GM12873 (cell line): ENCODE measurements around the gene LMO4.
A peak's percentile ranks its signal among the peaks of the same experiment; 100 is the strongest.

ENCODE experiments used
- TF ChIP-seq, protein P1 (sequence below): IDR thresholded peaks from 2 replicates; pipeline ENCODE4 v1.5.1; 2012; ENCODE audit warnings: low read depth, mild to moderate bottlenecking, moderate library complexity, low read length, control low read depth; ENCODE audit not compliant: insufficient read depth; ENCODE audit errors: missing control alignments

The LMO4 gene

DNA sequence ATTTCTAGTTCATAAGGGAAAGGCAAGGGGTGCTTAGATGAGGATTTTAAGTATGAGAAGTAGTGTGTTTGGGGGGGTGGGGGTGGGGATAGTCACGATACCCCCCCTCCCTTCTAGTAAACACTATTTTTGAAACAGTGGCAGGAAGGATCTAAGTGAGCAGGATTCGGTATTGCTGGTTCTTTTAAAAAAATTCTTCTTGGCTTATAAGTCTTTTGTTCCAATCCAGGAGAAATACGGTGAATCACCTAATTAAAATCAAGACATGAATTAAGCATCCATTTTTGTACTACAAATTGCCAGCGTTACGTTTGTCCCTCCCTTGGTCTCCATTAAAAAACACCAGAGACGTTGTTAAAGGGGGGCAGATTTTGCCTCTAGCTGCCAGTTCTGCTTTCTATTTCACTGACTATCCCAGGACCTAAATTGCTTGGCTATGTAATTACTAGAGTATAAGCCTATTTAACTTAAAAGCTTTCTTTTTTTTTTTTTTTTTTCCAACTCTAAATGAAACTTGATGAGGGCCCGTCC, 911 bp downstream of the LMO4 start:
- TF ChIP-seq, protein P1, sequence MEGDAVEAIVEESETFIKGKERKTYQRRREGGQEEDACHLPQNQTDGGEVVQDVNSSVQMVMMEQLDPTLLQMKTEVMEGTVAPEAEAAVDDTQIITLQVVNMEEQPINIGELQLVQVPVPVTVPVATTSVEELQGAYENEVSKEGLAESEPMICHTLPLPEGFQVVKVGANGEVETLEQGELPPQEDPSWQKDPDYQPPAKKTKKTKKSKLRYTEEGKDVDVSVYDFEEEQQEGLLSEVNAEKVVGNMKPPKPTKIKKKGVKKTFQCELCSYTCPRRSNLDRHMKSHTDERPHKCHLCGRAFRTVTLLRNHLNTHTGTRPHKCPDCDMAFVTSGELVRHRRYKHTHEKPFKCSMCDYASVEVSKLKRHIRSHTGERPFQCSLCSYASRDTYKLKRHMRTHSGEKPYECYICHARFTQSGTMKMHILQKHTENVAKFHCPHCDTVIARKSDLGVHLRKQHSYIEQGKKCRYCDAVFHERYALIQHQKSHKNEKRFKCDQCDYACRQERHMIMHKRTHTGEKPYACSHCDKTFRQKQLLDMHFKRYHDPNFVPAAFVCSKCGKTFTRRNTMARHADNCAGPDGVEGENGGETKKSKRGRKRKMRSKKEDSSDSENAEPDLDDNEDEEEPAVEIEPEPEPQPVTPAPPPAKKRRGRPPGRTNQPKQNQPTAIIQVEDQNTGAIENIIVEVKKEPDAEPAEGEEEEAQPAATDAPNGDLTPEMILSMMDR = no peak

DNA sequence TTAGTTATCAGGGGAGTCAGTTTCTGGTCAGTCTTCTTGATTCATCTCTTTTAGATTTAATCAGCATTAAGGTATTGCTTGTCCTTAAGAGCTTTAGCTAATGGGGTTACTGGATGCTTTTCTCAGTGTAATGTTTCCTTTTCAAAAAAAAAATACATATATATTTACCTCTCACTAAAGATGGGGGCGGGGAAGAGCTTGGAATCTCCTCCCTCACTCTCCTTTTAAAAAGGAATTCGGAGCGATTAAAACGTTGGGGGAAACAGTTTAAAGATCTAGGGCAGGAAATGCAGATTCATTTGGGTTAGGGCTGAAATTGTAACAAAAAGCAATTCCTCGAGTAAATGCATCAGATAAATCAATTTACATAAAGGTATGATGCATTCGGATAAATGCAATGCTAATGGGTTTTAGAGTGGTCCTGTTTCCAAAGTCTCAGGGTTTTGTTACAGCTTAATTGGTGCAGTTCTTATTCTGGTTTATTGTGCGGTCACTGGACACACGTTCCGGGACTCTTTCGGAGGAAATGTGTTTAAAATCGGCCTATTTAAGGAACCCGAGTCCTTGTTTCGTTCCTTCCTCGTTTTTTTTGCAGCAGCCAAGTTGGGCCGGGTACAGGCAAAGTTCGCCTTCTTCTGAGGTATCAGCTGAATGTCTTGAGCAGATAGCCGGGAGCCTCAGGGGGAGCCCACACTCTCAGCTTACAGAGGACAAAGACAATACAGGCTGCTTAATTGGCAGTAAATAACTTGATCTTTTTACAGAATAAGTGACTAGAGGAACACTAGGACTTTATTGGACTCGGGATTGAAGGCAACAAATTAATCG, 1.6 kb downstream of the LMO4 start:
- TF ChIP-seq, protein P1 = no peak

DNA sequence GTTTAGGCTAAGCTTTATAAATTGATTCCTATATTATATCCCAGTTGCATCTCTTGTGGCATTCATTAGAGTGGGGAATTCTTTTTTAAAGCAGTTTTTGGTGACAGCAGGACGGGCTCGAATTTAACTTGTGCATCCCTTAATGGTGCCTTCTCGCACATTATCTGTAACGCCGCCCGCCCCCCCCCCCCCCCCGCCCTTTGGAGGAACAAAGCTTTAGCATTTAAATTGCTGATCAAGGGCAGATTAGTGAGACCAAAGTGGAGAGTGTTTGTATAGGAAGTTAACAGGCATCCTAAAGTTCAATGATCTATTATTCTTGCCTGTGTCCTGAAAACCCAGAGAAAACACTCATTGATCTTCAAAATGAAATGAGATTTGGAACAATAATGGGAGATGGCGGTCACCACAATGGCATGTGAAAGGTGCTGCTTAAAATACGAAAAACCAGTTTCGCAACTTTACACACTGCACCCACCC, 2.2 kb downstream of the LMO4 start:
- TF ChIP-seq, protein P1 = no peak

DNA sequence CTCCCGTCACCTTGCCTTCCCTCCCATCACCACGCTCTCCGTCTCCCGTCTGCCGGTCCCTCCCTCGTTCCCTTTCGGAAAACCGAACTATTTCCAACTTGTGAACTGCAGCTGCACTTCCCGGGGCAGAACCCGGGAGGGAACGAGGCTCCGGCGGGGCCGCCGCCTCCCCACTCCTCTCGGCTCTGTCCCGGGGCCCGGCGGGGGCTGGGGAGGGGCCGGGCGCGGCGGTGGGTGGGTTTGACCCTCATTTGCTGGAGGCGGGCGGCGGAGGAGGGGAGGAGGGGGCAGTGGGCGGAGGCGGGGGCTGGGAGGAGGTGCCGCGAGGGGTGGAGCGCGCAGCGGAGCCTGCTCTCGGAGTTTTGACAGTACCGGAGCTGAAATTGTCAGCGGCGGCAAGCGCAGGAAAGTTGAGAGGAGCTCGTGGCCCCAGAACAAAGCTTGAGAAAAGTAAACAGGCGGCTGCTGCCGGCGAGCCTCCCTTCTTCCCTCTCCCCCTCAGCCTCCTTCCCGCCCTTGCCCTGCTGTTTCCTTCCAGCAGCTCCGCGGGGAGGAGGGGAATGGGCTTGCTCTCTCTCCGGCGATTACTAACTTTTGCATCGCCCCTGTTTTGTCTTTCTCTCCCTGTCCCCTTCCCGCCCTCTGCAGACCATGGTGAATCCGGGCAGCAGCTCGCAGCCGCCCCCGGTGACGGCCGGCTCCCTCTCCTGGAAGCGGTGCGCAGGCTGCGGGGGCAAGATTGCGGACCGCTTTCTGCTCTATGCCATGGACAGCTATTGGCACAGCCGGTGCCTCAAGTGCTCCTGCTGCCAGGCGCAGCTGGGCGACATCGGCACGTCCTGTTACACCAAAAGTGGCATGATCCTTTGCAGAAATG, 2.9 kb downstream of the LMO4 start:
- TF ChIP-seq, protein P1 = peak; percentile 22

DNA sequence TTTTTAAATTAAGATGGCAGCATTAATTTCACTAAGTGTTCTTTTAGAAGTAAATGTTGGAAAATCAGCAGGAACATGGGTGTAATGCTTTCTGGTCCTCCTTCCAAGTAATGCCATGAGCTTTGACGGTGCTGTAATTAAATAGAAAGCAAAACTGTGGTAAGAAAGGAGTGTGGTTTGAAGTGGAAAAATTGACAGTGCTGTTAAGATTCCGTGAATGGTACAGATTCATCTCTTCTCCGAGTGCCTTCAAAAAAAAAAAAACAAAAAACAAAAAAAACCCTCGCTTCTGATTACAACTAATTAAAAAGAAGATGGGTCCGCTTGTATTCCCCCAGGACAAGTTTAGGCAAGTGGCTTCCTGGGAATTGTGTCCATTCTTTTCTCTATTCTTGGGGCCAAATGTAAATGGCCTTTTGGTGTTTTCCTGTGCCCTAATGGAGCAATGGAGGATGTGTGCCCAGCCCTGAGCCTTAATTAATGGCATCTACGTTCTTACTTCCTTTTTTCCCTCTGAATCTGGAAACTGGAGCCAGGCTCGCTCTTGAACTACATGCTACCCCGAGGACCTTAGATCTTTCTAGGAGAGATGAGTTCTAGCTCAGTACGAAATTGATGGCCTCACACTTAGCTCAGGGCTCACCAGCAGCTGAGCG, 5.1 kb downstream of the LMO4 start:
- TF ChIP-seq, protein P1 = no peak

DNA sequence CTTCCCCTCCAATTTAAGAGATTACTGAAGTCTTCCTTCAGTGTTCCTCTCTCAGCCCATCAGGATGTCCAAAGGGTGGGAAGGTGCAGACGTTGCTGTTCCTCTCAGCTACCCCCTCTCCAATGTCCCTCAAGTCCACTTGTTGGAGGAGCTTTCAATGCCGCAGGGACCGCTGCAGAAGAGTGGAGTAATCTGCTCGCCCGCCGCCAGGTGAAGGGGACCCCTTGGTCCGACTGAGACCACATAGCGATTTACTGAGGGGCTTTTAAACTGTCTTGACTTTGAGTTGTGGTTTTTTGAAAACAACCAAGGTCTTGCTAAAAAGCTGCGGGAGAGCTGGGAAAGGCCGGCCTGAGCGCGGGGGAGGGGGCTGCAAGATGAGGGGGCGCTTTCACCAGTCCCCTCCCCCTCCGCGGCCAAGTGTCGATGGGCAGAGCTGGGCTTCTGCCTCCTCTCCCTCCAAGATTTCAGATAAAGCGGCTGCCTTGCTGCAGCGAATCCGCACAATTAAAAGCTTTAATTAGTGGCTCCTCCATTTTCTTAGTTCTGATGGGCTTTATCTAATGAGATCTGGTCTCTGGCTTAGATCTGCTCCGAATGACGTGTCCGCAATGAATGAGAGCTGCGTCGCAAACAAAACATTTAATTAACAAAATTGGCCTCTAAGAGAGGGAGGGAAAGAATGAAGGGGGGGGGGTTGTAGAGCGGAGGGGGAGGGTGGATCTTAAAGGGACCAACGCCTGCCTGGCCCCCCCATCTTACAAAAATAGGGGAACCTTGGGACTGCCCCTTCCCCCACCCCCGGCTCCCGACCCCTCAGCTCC, 5.9 kb downstream of the LMO4 start:
- TF ChIP-seq, protein P1 = peak; percentile 45
